Stimulated activated naive CD4-positive, alpha-beta T cell treated with Interleukin-2 at 50 U/mL for 16 hours (primary cell): Measurements from ENCODE around the gene CUTA.
A peak's percentile ranks its signal among the peaks of the same experiment; 100 is the strongest.

Source experiments
- DNase-seq: peaks from one replicate; lab custom pipeline; 2025; lab: John Stamatoyannopoulos, UW

The CUTA gene

GRCh38 chr6:33423777-33424176 is 5.9 kb upstream of the CUTA start:
- DNase-seq: no peak

- no peak for DNase-seq
These were observed 3.4 kb upstream of the CUTA start for GRCh38 chr6:33421344-33421643.

GRCh38 chr6:33420491-33421343 is 2.8 kb upstream of the CUTA start:
- no peak for DNase-seq

- DNase-seq: peak; percentile 11
These were observed 1.9 kb upstream of the CUTA start, which contains the start of gene SYNGAP1 for GRCh38 chr6:33419580-33420490. Gene SYNGAP1, plus strand, starts transcription at chr6:33420065. Its CDS starts 200 bp downstream, at chr6:33420265.

GRCh38 chr6:33418690-33419291 is 884 bp upstream of the CUTA start:
- DNase-seq: peak; percentile 62

- no peak for DNase-seq
These were observed 592 bp downstream of the CUTA start for GRCh38 chr6:33417128-33417902.

- peak; percentile 44 for DNase-seq
These were observed 1.4 kb downstream of the CUTA start for GRCh38 chr6:33416386-33417127.

GRCh38 chr6:33415831-33416230 is 2.1 kb downstream of the CUTA start:
- no peak for DNase-seq

GRCh38 chr6:33414592-33415271 is 3.2 kb downstream of the CUTA start:
- no peak for DNase-seq

- no peak for DNase-seq
These were observed 4.4 kb downstream of the CUTA start for GRCh38 chr6:33413241-33414120.

GRCh38 chr6:33412140-33413009 is 5.5 kb downstream of the CUTA start:
- DNase-seq: no peak

- DNase-seq: no peak
These were observed 6.3 kb downstream of the CUTA start for GRCh38 chr6:33411632-33412005.

- peak; percentile 89 for DNase-seq
These were observed 6.9 kb downstream of the CUTA start, which contains the start of gene PHF1 for GRCh38 chr6:33410711-33411631. Gene PHF1, plus strand, starts transcription at chr6:33411014. Its CDS starts 1,250 bp downstream, at chr6:33412264.

GRCh38 chr6:33410050-33410710 is 7.7 kb downstream of the CUTA start:
- peak; percentile 100 for DNase-seq

- DNase-seq: no peak
These were observed 10.7 kb downstream of the CUTA start for GRCh38 chr6:33407132-33407718.

- DNase-seq: no peak
These were observed 11.8 kb downstream of the CUTA start for GRCh38 chr6:33406126-33406525.
